Keratinocyte (primary cell): ENCODE data around the gene AMIGO2. TPM values are rescaled to one million over a fixed set of nuclear protein-coding genes. Genes with fewer than 3 reads are reported as not detected.

ENCODE experiments used
- DNase-seq: peaks from one replicate; pipeline ENCODE4 v3.0.0-alpha.2; 2011; ENCODE audit warnings: low read depth, missing footprints, low spot score
- FAIRE-seq: peaks from 2 replicates; lab custom pipeline; 2011; peaks lifted over from hg19 to GRCh38; lab: Jason Lieb, UNC
- H2AFZ ChIP-seq: 2 replicates; pipeline ENCODE4 v1.6.0; 2012; ENCODE audit warnings: low read length, control low read depth, inconsistent platforms; ENCODE audit not compliant: control insufficient read depth
- H3K27ac ChIP-seq: 2 replicates; pipeline ENCODE4 v1.5.1; 2011; ENCODE audit warnings: low read length; ENCODE audit not compliant: control insufficient read depth, insufficient read depth
- H3K27me3 ChIP-seq: 3 replicates; pipeline ENCODE4 v1.6.0; 2011; ENCODE audit warnings: low read length; ENCODE audit not compliant: control insufficient read depth, insufficient read depth; ENCODE audit errors: extremely low read depth
- H3K36me3 ChIP-seq, 2 experiments: 2 replicates in 1 of 2; 3 replicates in 1 of 2; pipeline ENCODE4 v1.5.1; 2011; ENCODE audit warnings: low read length in 2 of 2, mild to moderate bottlenecking in 1 of 2; ENCODE audit not compliant: control insufficient read depth in 2 of 2, insufficient read depth in 2 of 2; ENCODE audit errors: extremely low read depth in 1 of 2
- H3K4me1 ChIP-seq: 3 replicates; pipeline ENCODE4 v1.5.1; 2011; ENCODE audit warnings: low read length; ENCODE audit not compliant: control insufficient read depth, insufficient read depth; ENCODE audit errors: extremely low read depth
- H3K4me2 ChIP-seq: 3 replicates; pipeline ENCODE4 v1.6.0; 2011; ENCODE audit warnings: low read depth, low read length; ENCODE audit not compliant: control insufficient read depth, insufficient read depth; ENCODE audit errors: extremely low read depth
- H3K4me3 ChIP-seq, 3 experiments: fragments of 200-600 bp in 1 of 3; sonication (generic) in 1 of 3; 2 replicates in 2 of 3; 3 replicates in 1 of 3; pipeline ENCODE4 v1.5.1; 2011 to 2016; ENCODE audit warnings: low read length in 3 of 3, mild to moderate bottlenecking in 3 of 3, control low read depth in 2 of 3, inconsistent platforms in 1 of 3, low read depth in 1 of 3, mixed read lengths in 1 of 3, mixed run types in 1 of 3, moderate library complexity in 1 of 3; ENCODE audit not compliant: control insufficient read depth in 2 of 3, insufficient read depth in 2 of 3; ENCODE audit errors: extremely low read depth in 1 of 3
- H3K79me2 ChIP-seq: 2 replicates; pipeline ENCODE4 v1.6.0; 2012; ENCODE audit warnings: low read length; ENCODE audit not compliant: control insufficient read depth, insufficient read depth
- H3K9ac ChIP-seq: 3 replicates; pipeline ENCODE4 v1.6.0; 2011; ENCODE audit warnings: low read length; ENCODE audit not compliant: control insufficient read depth, insufficient read depth; ENCODE audit errors: extremely low read depth
- H3K9me1 ChIP-seq: 3 replicates; pipeline ENCODE4 v1.6.0; 2011; ENCODE audit warnings: low read length; ENCODE audit not compliant: control insufficient read depth, insufficient read depth; ENCODE audit errors: extremely low read depth
- H3K9me3 ChIP-seq: 2 replicates; pipeline ENCODE4 v1.5.1; 2012; ENCODE audit warnings: low read depth, low read length; ENCODE audit not compliant: control insufficient read depth
- H4K20me1 ChIP-seq: 3 replicates; pipeline ENCODE4 v1.6.0; 2011; ENCODE audit warnings: low read length; ENCODE audit not compliant: control insufficient read depth, insufficient read depth; ENCODE audit errors: extremely low read depth
- EZH2 ChIP-seq: IDR thresholded peaks from one replicate; pipeline ENCODE4 v1.6.1; 2012; ENCODE audit warnings: inconsistent platforms, mild to moderate bottlenecking, low read length, moderate library complexity
- dilution Hi-C: fragments of 300-500 bp; cut with MboI; formaldehyde crosslinking; loops from one replicate; pipeline ENCODE4 v1.7.0; 2020; ENCODE audit warnings: low sequenced_read_pairs; ENCODE audit not compliant: extremely low pct_ligation_motif_present
- polyA plus RNA-seq, 5 experiments: library from polyadenylated mRNA; depleted of rRNA in 3 of 5; stranded (reverse) in 3 of 5; stranded (forward) in 1 of 5; unstranded in 1 of 5; fragments of >200 nt; gene quantifications; 1 replicate in 1 of 5; 2 replicates in 3 of 5; 3 replicates in 1 of 5; pipeline versions ENCODE4 v1.2.1 to v1.2.3, GENCODE V29; 2011 to 2012; ENCODE audit warnings: missing spikeins in 2 of 5, low read depth in 1 of 5, low replicate concordance in 1 of 5
- TF ChIP-seq, protein P1 (sequence below), 3 experiments: IDR thresholded peaks in 1 of 3; conservative IDR thresholded peaks in 1 of 3; optimal IDR thresholded peaks in 1 of 3; 2 replicates in 2 of 3; 3 replicates in 1 of 3; pipeline versions ENCODE3 to v1.5.1; 2011; ENCODE audit warnings: low read length in 3 of 3, mild to moderate bottlenecking in 3 of 3, moderate library complexity in 2 of 3, control low read depth in 1 of 3, inconsistent platforms in 1 of 3; ENCODE audit not compliant: insufficient read depth in 2 of 3; ENCODE audit errors: extremely low read depth in 1 of 3

Gene AMIGO2
- polyA plus RNA-seq, 1 donor (not counting 4 experiments of a cell fraction or from before 2014, with no cell fraction given), result 71.3 TPM

- peaks cover 3% of the 10 kb centered on the region for H3K9me3 ChIP-seq
- dilution Hi-C loops, result no loop called here
- H3K27me3 ChIP-seq, result no peaks in the 10 kb centered on the region
- peak overlapping the region in 1 of 3 experiments; percentile 8 for H3K4me3 ChIP-seq
- H2AFZ ChIP-seq, result no peak overlapping the region
- peak overlapping the region; percentile 55 for H3K9ac ChIP-seq
- DNase-seq (peak; percentile 77), FAIRE-seq (peak; percentile 94)
- H3K27ac ChIP-seq, result peak overlapping the region; percentile 78
- peaks cover 0 to 3% of the 10 kb centered on the region in 2 experiments for H3K36me3 ChIP-seq
- no peaks in the 10 kb centered on the region for H3K9me1 ChIP-seq
- H3K4me1 ChIP-seq, result peaks cover 41% of the 10 kb centered on the region
- H3K4me2 ChIP-seq, result peak overlapping the region; percentile 65
- no peaks in the 10 kb centered on the region for H3K79me2 ChIP-seq
- TF ChIP-seq, protein P1, sequence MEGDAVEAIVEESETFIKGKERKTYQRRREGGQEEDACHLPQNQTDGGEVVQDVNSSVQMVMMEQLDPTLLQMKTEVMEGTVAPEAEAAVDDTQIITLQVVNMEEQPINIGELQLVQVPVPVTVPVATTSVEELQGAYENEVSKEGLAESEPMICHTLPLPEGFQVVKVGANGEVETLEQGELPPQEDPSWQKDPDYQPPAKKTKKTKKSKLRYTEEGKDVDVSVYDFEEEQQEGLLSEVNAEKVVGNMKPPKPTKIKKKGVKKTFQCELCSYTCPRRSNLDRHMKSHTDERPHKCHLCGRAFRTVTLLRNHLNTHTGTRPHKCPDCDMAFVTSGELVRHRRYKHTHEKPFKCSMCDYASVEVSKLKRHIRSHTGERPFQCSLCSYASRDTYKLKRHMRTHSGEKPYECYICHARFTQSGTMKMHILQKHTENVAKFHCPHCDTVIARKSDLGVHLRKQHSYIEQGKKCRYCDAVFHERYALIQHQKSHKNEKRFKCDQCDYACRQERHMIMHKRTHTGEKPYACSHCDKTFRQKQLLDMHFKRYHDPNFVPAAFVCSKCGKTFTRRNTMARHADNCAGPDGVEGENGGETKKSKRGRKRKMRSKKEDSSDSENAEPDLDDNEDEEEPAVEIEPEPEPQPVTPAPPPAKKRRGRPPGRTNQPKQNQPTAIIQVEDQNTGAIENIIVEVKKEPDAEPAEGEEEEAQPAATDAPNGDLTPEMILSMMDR (optimal IDR thresholded peaks at IDR 0.05 in 1 of 3, IDR thresholded peaks at IDR 0.05 in 1 of 3, conservative IDR thresholded peaks at IDR 0.05 in 1 of 3; ENCODE audit: extremely low read depth in 1 of 3, insufficient read depth in 2 of 3, low read length in 3 of 3), result no peak
- TF ChIP-seq EZH2, result no peak
- H4K20me1 ChIP-seq, result no peaks in the 10 kb centered on the region
Measured at GRCh38 chr12:47095446-47096236, 15.9 kb upstream of the AMIGO2 start.

- H3K9ac ChIP-seq, result peak overlapping the region; percentile 55
Measured at GRCh38 chr12:47094804-47095203, 15.0 kb upstream of the AMIGO2 start.

More at GRCh38 chr12:47094804-47095203, 15.0 kb upstream of the AMIGO2 start:
- FAIRE-seq (no peak), DNase-seq (no peak)
- Histone ChIP-seq H3K27ac (peak overlapping the region; percentile 78), H3K9me1 (no peaks in the 10 kb centered on the region), H3K4me3 (no peak overlapping the region), H3K9me3 (peaks cover 10% of the 10 kb centered on the region), H4K20me1 (no peaks in the 10 kb centered on the region), H3K36me3 (peaks cover 1 to 7% of the 10 kb centered on the region in 2 experiments), H3K4me1 (peaks cover 38% of the 10 kb centered on the region), H2AFZ (no peak overlapping the region), H3K27me3 (no peaks in the 10 kb centered on the region), H3K79me2 (no peaks in the 10 kb centered on the region), H3K4me2 (peak overlapping the region; percentile 65)
- dilution Hi-C loops, result no loop called here
- TF ChIP-seq, protein P1 (optimal IDR thresholded peaks at IDR 0.05 in 1 of 3, IDR thresholded peaks at IDR 0.05 in 1 of 3, conservative IDR thresholded peaks at IDR 0.05 in 1 of 3; ENCODE audit: extremely low read depth in 1 of 3, insufficient read depth in 2 of 3, low read length in 3 of 3), result no peak
- TF ChIP-seq EZH2, result no peak
